T47D (cell line): ENCODE results near the gene BUB1B.
"Not testable (repeated sequence)": the region's sequence is repeated elsewhere in the genome, so short reads cannot be mapped to it uniquely, and the experiment has no call there.

Experiments
- DNase-seq, 2 experiments: peaks; one replicate each; pipeline versions ENCODE4 v3.0.0 to v3.0.0-alpha.2; 2011 to 2012; ENCODE audit warnings: low read depth in 1 of 2, low spot score in 1 of 2
- JUND ChIP-seq: IDR thresholded peaks from 2 replicates; pipeline ENCODE4 v1.6.1; 2012; ENCODE audit warnings: low read depth
- in situ Hi-C: cut with HindIII; loops from 2 replicates; pipeline ENCODE4 v1.10.0; 2016; ENCODE audit warnings: low sequenced_read_pairs, low pct_unique_long_range_greater_than_20kb

Gene BUB1B

GRCh38 chr15:40125950-40126349 lies 34.9 kb upstream of the BUB1B start:
- TF ChIP-seq JUND, result no peak
- in situ Hi-C loops, result no loop called here
- DNase-seq, result no peak

GRCh38 chr15:40128766-40129660 lies 31.9 kb upstream of the BUB1B start:
- TF ChIP-seq JUND, result no peak

GRCh38 chr15:40130118-40130517 lies 30.8 kb upstream of the BUB1B start:
- in situ Hi-C loops, result no loop called here
- TF ChIP-seq JUND, result no peak
- DNase-seq, result no peak

More at GRCh38 chr15:40128766-40129660, 31.9 kb upstream of the BUB1B start:
- no peak for DNase-seq
- in situ Hi-C loops, result no loop called here

- in situ Hi-C loops, result no loop called here
- DNase-seq, result no peak
- no peak for TF ChIP-seq JUND
These were observed 29.9 kb upstream of the BUB1B start for GRCh38 chr15:40130799-40131502.

- TF ChIP-seq JUND, result no peak
- in situ Hi-C loops, result no loop called here
- no peak for DNase-seq
These were observed 27.3 kb upstream of the BUB1B start for GRCh38 chr15:40133544-40133943.

- in situ Hi-C loops, result no loop called here
- no peak for DNase-seq
- no peak for TF ChIP-seq JUND
These were observed 26.0 kb upstream of the BUB1B start for GRCh38 chr15:40134885-40135284.

- DNase-seq, in situ Hi-C loops: not testable (repeated sequence)
These were observed 24.9 kb upstream of the BUB1B start for GRCh38 chr15:40135846-40136450.

GRCh38 chr15:40136470-40137302 lies 24.2 kb upstream of the BUB1B start:
- no peak for DNase-seq
- no peak for TF ChIP-seq JUND
- in situ Hi-C loops, result no loop called here

- TF ChIP-seq JUND, result no peak
- in situ Hi-C loops, result no loop called here
These were observed 23.3 kb upstream of the BUB1B start for GRCh38 chr15:40137303-40138200.

GRCh38 chr15:40138201-40138570 lies 22.7 kb upstream of the BUB1B start:
- DNase-seq, in situ Hi-C loops: not testable (repeated sequence)

More at GRCh38 chr15:40137303-40138200, 23.3 kb upstream of the BUB1B start:
- no peak for DNase-seq

- no peak for TF ChIP-seq JUND
- in situ Hi-C loops, result no loop called here
- no peak for DNase-seq
These were observed 18.4 kb upstream of the BUB1B start for GRCh38 chr15:40142428-40142827.

- no peak for DNase-seq
- no peak for TF ChIP-seq JUND
- in situ Hi-C loops, result no loop called here
These were observed 14.8 kb upstream of the BUB1B start for GRCh38 chr15:40146037-40146436.
